Glomerular endothelial cell (primary cell): Measurements from ENCODE around the gene TGIF2. TPM values are rescaled to one million over a fixed set of nuclear protein-coding genes. Genes with fewer than 3 reads are reported as not detected.
"Not testable (repeated sequence)": the region's sequence is repeated elsewhere in the genome, so short reads cannot be mapped to it uniquely, and the experiment has no call there.

Experiments used
- DNase-seq: peaks from one replicate; pipeline ENCODE4 v3.0.0-alpha.2; 2011; ENCODE audit warnings: low read depth, low spot score; ENCODE audit errors: extremely low read depth
- total RNA-seq: library from RNA; depleted of rRNA; stranded (reverse); fragments of >200 nt; gene quantifications from 2 replicates; pipeline ENCODE4 v1.2.3, GENCODE V29; 2015

Gene TGIF2
- total RNA-seq, 1 donor from 2014 or later = 22.2 TPM

GRCh38 chr20:36546111-36546736 is 27.2 kb upstream of the TGIF2 start:
- DNase-seq = no peak

GRCh38 chr20:36547186-36548005 is 26.0 kb upstream of the TGIF2 start:
- DNase-seq = no peak

- no peak for DNase-seq
Observed at GRCh38 chr20:36548006-36548315, 25.4 kb upstream of the TGIF2 start.

DNA sequence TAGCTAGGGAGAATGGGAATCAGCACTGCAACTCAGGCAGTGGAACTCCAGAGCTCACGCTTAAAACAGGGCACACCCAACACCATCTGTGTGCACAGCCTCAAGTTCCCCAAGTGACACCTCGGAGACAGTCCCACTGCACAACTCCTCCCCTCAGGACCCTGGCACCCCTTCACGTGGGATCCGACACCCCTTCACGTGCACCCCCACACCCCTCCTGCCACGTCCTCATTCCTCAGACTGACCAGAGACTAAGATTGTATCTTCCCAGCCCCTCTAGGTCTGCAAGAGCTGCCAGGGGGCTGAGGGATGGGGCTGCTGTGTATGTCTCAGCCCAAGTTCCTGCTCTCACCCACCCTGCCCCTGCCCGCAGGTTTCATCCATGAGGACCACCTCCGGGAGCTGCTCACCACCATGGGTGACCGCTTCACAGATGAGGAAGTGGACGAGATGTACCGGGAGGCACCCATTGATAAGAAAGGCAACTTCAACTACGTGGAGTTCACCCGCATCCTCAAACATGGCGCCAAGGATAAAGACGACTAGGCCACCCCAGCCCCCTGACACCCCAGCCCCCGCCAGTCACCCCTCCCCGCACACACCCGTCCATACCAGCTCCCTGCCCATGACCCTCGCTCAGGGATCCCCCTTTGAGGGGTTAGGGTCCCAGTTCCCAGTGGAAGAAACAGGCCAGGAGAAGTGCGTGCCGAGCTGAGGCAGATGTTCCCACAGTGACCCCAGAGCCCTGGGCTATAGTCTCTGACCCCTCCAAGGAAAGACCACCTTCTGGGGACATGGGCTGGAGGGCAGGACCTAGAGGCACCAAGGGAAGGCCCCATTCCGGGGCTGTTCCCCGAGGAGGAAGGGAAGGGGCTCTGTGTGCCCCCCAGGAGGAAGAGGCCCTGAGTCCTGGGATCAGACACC is 24.4 kb upstream of the TGIF2 start:
- DNase-seq = no peak

- DNase-seq = no peak
Observed at GRCh38 chr20:36549628-36549941, 23.8 kb upstream of the TGIF2 start.

DNA sequence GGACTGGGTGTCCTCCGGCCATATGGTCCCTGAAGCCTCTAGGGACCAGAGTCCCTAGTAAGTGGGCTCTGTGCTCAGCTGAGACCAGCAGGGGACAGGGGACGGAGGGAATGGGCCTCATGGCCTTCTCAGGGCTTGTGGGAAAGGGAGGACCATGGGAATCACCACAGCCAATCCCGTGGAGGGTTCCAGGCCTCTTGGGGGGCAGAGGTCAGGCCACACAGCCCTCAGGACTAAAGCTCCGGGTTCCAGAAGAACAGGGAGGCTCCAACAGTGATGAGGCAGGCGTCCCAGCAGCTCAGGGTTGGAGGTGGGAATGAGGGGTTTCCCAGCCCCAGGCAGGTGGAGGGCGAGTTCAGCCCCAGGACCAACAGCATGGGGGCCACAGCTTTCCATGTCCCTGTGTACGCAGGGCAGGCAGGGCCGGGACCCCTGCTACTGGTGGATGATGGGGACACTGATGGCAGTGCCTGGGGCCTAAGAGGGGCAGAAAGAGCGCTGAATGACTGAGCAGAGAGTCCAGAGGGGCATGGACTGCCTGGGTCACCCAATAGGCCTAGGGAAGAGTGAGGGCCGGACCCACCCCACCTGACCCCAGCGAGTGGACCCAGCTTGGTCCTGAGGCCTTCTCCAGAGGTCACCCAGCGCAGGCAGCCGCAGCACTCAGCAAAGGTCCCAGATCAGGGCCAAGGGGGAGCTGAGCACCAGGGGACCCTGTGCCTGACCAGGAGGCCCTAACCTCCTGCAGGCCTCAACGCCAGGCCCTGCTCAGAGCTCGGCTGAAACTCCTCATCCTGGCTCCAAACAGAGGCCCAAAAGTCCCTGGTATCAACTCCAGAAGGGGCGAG is 23.2 kb upstream of the TGIF2 start:
- no peak for DNase-seq

DNA sequence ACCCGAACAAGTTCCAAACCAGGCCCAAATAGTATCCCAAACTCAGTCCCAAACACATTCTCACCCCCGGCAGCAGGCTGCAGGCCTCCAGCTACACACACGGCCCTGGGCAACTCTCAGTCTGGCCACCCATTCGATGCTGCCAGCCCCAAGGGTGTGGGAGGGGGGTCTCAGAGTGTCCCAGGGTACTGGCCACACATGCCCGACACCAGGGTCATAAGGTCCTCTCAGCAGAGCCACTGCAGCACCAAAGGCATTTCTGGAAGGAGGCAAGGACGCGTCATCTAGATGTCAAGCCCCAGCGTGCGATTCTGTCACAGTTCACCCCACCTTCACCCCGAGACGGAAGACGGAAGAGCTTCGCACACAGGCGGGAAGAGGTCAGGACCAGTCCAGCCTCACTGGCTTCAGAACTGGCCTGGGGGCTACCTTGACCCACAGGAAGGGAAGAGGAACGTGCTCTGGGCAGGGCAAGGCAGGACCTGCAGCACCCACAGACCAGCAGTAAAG is 22.6 kb upstream of the TGIF2 start:
- DNase-seq = no peak

GRCh38 chr20:36555248-36555647 is 18.1 kb upstream of the TGIF2 start:
- no peak for DNase-seq

GRCh38 chr20:36562724-36563123 is 10.7 kb upstream of the TGIF2 start:
- DNase-seq = no peak

- no peak for DNase-seq
Observed at GRCh38 chr20:36563374-36563773, 10.0 kb upstream of the TGIF2 start.

GRCh38 chr20:36564078-36564725 is 9.2 kb upstream of the TGIF2 start:
- DNase-seq = not testable (repeated sequence)

- not testable (repeated sequence) for DNase-seq
Observed at GRCh38 chr20:36564726-36565121, 8.7 kb upstream of the TGIF2 start.

- no peak for DNase-seq
Observed at GRCh38 chr20:36565520-36565919, 7.9 kb upstream of the TGIF2 start.

DNA sequence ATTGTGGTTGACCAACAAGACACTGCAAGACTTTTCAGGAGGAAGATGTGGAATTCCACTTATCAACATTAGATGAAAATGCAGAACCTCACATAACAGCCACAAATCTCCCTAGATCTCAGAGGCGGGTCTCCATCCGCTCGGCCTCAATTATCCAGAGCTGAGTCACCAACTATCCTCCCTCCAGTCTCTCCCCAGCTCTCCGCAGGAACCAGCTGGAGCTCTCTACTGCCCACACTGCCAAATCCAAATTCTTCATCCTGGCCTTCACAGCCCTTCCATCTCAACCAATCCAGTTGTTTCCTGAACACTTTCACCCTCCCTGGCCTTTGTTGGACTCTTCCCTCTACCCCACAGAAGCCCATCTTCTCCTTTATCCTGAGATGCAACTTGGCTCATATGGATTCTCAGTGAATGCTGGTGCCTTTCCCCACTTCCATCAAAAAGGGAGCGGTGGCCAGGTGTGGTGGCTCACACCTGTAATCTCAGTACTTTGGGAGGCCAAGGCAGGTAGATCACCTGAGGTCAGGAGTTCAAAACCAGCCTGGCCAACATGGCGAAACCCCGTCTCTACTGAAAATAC is 3.5 kb upstream of the TGIF2 start:
- DNase-seq = no peak

DNA sequence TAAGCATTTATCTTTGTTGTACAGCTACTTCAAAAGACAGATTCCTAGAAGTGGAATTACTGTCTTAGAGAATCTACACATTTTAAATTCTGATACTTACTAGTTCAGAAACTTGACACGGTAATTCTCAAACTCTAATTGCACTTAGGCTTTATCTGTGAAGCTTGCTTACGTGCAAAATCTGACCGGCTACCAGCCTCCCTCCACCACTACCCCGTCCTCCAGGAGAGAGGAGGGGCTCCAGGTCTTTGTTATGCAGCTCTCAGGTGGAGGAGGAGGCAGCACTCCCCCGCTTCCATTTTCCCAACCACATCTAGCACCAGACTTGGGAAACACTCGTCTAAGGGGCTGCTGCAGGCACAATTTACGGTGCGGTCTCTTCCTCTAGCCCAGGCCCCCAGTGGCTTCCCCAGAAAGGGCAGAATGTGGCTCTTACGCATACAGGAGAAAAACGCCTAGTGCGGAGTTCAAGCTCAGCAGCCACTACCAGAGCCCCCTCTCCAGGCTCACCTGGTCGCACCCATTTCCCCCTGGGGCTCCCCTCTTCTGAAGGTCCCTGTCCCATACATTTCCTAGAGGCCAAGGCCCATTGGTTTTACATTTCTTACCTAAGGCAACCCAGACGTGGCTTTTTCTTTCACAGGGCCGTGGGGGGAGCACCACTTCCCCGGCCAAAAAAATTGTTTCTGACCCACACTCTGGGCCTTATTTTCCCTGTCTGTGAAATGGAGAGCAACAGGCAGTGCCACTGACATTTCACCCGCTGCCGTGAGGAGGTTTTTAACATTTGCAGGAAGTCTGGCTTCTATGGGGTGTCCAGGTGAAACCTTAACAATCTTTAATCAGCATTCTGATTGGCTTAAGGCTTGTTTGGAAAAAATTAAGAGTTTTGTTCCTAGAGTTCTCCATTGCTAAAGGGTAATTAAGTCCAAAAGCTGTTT is 1.6 kb upstream of the TGIF2 start:
- DNase-seq = no peak

DNA sequence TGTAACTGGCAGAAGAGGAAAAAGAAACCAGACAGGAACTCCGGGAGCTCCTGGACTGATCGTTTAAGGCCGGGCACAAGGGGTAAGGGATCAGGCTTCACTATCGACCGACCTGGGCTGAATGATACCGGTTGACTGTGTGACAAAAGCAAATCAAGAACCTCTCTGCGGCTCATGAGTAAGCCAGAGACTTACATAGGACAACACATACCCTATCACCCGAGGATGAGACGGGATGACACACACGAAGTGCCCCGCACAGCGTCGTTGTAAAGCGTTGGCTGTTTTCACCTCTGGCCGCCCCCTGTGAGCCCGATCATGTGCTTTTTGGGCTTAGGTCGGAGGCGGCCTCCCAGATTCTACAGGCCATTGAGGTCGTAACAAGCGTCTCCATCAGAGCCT is 695 bp upstream of the TGIF2 start:
- DNase-seq = no peak

DNA sequence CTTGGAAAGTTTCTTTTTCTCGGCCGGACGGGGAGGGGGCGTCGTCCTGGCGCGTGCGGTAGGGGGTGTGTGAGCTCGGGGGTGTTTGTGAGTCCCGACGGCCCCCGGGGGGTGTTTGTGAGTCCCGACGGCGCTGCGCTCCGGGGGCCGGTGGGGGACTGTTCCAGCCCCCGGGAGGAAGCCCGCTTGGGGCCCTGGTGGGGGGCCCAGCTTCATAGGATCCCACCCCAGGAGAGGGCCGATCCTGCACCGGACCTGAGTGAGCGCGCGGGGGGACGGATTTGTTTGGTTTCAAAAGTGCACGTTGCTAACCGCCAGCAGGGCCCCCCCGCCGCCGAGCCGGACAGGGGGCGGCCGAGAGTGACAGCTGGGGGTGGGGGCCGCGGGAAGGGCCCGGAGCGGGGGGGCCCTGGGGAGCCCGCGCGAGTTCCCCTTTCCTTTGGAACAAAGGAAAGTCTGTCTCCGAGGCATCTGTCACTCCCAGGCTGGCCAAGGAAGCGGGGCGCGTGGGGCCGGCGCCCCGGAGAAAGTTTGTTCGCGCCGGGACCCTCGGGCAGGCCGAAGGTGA is 485 bp downstream of the TGIF2 start:
- no peak for DNase-seq
